GM19023 (cell line): ENCODE data around the gene HOMER1.

ENCODE experiments used
- ATAC-seq: cut with Tn5 transposase; IDR thresholded peaks from one replicate; pipeline ENCODE4 v1.9.1; 2021; ENCODE audit warnings: mild to moderate bottlenecking, moderate library complexity; ENCODE audit not compliant: unreplicated experiment

The HOMER1 gene, protein sequence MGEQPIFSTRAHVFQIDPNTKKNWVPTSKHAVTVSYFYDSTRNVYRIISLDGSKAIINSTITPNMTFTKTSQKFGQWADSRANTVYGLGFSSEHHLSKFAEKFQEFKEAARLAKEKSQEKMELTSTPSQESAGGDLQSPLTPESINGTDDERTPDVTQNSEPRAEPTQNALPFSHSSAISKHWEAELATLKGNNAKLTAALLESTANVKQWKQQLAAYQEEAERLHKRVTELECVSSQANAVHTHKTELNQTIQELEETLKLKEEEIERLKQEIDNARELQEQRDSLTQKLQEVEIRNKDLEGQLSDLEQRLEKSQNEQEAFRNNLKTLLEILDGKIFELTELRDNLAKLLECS

DNA sequence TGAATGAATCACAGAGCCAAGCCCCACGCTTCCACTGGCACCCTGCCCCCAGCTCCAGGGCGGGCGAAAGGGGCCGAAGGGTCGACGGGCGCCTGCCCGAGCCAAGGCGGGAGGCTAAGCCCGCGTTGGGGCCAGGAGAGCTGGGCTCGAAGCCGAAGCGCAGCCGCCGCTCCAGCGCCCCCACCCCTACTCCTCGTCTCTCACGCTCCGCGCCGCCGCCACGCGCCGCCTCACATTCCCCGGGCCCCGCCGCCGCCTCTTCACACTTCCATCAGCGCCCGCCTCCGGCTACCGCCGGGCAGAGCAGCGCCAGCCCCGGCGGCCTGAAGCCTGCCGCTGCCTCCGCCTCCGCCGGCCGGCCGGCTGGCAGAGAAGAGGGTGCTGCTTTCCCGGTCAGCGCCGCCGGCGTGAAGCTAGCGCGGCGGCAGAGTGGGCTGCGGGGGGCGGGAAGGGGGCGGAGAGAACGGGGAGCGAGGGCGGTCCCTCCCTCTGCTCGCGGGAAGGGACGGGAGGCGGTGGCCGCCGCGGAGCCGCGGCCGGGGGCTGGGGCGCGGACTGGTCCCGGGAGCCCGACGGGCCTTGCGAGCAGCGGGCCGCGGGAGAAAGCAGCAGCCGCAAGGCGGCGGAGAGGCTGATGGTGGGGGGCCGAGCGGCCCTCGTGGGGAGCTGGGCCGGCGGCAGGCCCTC is at the start of gene HOMER1:
Gene HOMER1, minus strand, starts transcription at position 431 of the 687 bp plus-strand sequence. CDS start 1,360 bp downstream, outside the sequence.
- peak; percentile 65 for ATAC-seq

GRCh38 chr5:79563247-79563590 is 49.3 kb upstream of the HOMER1 start:
- ATAC-seq, result no peak

DNA sequence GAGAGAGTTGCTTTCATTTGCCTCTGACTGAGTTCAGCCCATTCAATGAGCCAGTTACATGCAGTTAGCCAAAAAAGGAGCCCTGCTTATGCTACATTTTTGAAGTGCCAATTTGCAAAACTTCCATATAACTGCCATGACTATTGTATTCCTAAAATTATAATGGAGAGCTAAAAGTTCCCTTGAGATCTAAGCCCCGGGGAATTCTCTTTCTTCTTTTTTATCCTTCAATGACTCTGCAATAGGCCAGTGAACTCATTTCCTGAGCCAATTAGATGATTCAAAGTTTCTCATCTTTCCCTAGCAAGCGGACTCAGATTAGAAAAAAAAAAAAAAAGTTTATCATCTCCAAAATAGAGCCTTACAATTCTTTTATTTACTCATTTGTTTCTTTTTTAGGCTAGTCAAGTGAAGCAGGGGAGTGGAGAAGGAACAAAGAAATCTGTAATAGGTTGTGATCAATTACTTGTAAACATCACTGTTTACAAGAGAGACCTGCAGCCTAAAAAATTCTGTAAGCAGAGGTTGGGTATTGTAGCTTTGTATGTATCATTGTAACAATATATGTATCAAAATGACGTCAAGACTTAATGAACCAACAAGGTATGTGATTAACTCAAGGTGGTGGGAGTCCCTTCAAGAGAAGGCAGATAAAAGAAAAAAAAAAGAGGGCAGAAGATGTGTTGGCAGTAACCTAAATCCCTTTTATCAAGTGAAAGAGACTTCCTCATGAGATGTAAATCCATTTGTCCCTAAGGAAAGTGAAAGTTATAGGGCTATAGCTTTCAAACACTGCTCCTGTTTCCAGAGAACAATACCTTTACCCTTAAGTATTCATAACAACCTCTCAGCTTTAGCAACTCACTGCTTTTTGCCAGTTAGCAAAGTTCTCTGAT is 48.7 kb upstream of the HOMER1 start:
- no peak for ATAC-seq

DNA sequence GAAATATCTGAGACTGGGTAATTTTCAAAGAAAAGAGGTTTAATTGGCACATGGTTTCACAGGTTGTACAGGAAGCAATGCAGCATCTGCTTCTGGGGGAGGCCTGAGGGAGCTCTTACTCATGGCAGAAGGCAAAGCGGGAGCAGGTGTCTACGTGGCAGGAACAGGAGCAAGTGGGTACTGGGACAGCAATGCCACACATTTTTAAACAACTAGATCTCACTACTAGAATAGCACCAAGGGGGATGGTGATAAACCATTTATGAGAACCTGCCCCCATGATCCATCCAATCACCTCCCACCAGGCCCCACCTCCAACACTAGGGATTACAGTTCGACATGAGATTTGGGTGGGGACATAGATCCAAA is 47.6 kb upstream of the HOMER1 start:
- ATAC-seq, result no peak

- no peak for ATAC-seq
Observed at GRCh38 chr5:79560771-79561524, 47.0 kb upstream of the HOMER1 start.

DNA sequence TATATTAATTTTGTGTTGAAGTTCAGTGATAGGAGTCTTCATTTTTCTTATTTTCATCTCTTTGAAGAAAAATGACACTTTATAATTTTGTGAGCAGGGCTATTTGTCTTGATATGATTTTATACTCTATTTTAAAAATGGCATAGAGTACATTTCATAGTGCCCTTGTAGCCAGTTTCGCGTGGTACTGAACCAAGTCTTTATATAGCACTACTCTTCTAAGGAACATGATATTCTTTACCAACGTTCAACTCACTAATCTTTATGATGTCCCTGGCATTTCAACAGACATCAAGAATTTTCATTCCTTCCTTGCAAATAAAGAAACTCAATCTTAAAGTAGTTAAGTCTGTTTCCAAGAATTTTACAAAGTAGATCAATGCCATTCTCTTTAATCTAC is 41.5 kb upstream of the HOMER1 start:
- ATAC-seq, result no peak

DNA sequence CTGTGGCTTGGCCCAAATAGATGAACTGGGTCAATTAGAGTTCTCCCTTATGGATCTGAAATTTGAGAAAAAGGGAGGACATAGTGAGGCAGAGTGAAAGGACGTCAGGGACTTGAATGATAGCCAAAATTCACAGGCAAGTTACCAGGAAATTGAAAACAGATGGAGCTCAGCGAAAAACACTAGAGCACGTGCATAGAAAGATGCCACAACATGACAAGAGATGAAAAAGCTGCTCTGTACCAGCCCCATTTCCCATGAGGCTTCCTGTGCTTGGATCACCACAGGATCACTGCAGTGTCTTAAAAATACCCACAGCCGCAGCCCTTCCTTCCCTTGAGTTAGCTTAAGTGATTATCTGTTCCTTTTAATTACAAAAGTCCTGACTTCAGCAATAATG is 39.0 kb upstream of the HOMER1 start:
- no peak for ATAC-seq

- ATAC-seq, result no peak
Observed at GRCh38 chr5:79547982-79548381, 34.0 kb upstream of the HOMER1 start.

DNA sequence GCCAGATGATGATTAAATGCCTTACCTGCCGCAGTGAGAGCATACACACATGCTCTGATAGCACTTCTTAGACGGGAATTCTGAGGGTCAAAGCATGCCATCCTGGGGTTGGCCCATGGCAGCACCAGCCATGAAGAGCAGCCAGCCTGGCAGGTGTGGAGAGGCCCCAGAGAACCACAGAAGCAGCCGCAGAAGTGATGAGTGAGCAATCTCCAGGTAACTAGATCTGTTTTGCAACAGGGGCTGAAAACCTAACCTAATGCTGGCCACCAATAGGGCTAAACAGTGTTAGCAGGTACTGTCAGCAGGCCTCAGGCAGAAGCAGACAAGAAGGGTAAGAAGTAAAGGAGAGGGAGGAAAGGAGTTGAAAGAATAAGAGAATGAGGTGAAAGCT is 33.5 kb upstream of the HOMER1 start:
- ATAC-seq, result no peak

- no peak for ATAC-seq
Observed at GRCh38 chr5:79546782-79547428, 33.0 kb upstream of the HOMER1 start.

- no peak for ATAC-seq
Observed at GRCh38 chr5:79544131-79544530, 30.2 kb upstream of the HOMER1 start.

GRCh38 chr5:79540939-79541338 is 27.0 kb upstream of the HOMER1 start:
- ATAC-seq, result no peak

DNA sequence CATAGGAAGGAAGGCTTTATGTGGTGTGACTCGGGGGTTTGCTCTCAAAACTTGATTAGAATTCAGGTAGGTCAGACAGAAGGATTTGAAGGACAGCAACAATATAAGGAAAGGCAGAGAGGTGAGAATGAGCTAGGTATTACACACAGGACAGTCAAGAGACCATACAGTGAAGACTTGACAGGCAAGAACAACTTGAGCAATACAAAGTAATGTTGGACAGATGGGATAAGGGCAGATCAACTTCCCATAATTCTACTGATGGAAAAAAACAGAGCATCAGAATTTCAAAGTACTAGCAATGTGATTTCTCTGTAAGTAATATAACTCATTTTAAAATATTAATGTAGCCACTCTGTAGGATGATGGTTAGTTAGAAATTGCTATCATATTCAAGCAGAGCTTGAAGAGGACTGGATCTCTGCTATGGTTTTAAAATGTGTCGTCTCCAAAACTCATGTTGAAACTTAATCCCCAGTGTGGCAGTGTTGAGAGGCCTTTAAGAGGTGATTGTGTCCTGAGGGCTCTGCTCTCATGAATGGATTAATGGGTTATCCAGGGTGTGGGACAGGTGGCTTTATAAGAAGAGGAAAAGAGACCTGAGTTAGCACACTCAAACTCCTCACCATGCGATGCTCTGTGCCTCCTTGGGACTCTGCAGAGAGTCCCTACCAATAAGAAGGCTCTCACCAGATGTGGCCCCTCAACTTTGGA is 22.4 kb upstream of the HOMER1 start:
- no peak for ATAC-seq

DNA sequence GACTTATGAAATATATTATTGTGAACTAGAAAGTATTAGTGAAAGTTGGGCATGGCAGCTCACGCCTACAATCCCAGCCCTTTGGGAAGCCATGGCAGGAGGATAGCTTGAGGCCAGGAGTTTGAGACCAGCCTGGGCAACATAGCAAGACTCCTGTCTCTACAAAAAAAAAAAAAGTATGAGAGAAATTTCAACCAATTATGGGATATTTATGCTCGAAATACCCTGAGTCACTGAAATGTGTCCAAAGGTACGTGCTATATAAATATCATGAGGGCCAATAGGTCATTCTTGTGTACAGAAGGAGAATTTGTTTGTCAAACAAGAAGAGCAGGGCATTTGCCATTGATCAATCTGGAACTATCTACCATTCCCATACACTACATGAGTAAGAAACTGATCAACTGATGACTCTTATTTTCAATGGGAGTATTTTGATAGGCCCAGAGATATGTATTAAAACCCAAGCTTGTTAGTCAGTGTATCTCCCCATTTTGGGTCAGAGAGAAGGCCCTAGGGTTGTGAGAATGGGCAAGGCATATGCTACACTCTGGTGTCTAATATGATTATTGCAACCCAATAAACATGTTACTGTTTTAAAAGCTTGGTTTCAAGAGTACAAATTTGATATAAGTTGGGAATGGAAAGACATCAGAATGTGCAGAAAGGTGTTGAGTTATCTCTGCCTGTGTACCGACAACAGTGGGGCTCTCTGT is 21.7 kb upstream of the HOMER1 start:
- no peak for ATAC-seq

DNA sequence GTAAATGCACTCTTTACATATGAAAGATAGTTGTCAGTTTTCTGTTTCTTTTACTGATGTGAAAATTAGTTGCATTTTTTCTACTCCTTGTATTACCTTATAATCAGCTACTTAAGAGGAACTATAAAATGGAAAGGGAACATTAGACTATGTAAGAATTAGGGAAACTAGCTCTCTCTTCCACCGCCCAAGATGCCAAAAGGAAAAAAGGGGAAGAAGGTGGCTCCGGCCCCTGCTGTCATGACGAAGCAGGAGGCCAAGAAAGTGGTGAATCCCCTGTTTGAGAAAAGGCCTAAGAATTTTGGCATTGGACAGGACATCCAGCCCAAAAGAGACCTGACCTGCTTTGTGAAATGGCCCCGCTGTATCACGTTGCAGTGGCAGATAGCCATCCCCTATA is 15.2 kb upstream of the HOMER1 start:
- no peak for ATAC-seq

GRCh38 chr5:79527431-79527830 is 13.5 kb upstream of the HOMER1 start:
- ATAC-seq, result no peak

- no peak for ATAC-seq
Observed at GRCh38 chr5:79526928-79527327, 13.0 kb upstream of the HOMER1 start.

DNA sequence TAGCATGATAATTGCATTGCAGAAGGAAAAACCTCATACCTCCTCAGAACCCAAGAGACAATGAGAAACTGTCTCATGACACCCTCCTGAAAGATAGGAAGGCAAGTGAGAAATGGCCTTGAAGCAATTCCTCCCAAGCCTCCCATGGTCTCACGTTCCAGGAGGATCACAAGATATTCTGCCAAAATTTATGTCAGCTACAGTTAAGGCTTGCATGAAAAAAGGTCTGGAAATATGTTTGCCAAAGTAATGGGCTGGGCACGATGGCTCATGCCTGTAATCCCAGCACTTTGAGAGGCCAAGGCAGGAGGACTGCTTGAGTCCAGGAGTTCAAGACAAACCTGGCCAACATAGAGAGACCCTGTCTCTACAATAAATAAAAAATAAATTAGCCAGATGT is 12.6 kb upstream of the HOMER1 start:
- ATAC-seq, result no peak

DNA sequence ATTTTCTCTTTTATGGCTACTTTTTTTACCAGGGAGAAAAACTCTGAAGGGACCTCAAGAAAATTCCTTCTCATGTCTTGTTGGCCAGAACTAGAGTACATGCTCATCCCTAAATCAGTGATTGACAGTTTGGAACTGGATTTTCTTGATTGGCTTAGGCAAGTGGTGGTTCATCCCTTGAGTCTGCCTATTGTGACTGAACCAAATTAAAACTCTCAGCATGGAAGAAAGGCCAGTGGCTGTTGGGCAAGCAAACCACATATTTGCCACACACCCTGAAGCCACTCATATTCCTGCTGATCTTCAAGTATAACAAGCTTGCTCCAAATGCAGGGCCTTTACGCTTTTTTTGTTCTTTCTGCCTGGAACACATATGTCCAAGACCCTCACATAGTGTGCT is 7.2 kb upstream of the HOMER1 start:
- no peak for ATAC-seq
